HG03196 (cell line): ENCODE results near the gene LDB3.
A peak's percentile ranks its signal among the peaks of the same experiment; 100 is the strongest.
"Not testable (repeated sequence)": the region's sequence is repeated elsewhere in the genome, so short reads cannot be mapped to it uniquely, and the experiment has no call there.

Experiments
- ATAC-seq: cut with Tn5 transposase; IDR thresholded peaks from one replicate; pipeline ENCODE4 v1.9.1; 2021; ENCODE audit not compliant: unreplicated experiment

LDB3 gene

GRCh38 chr10:86726677-86726999 is 58.3 kb downstream of the LDB3 start:
- ATAC-seq: no peak

- ATAC-seq: no peak
Observed at GRCh38 chr10:86727470-86727869, 59.2 kb downstream of the LDB3 start.

GRCh38 chr10:86728056-86728455 is 59.7 kb downstream of the LDB3 start:
- no peak for ATAC-seq

- ATAC-seq: no peak
Observed at GRCh38 chr10:86729677-86730076, 61.4 kb downstream of the LDB3 start.

GRCh38 chr10:86730227-86730626 is 61.9 kb downstream of the LDB3 start:
- no peak for ATAC-seq

GRCh38 chr10:86732771-86733170 is 64.5 kb downstream of the LDB3 start:
- ATAC-seq: no peak

- ATAC-seq: no peak
Observed at GRCh38 chr10:86733260-86733671, 65.0 kb downstream of the LDB3 start.

- ATAC-seq: no peak
Observed at GRCh38 chr10:86734207-86734988, 66.1 kb downstream of the LDB3 start.

GRCh38 chr10:86735278-86735677 is 67.0 kb downstream of the LDB3 start:
- not testable (repeated sequence) for ATAC-seq

GRCh38 chr10:86742230-86742629 is 73.9 kb downstream of the LDB3 start:
- ATAC-seq: no peak

GRCh38 chr10:86744067-86744725 is 75.9 kb downstream of the LDB3 start:
- ATAC-seq: no peak

GRCh38 chr10:86747796-86748581 is 79.7 kb downstream of the LDB3 start:
- no peak for ATAC-seq

GRCh38 chr10:86749854-86750253 is 81.5 kb downstream of the LDB3 start:
- ATAC-seq: no peak

- no peak for ATAC-seq
Observed at GRCh38 chr10:86751477-86751876, 83.2 kb downstream of the LDB3 start.

GRCh38 chr10:86752311-86752710 is 84.0 kb downstream of the LDB3 start:
- no peak for ATAC-seq

- no peak for ATAC-seq
Observed at GRCh38 chr10:86753051-86753450, 84.7 kb downstream of the LDB3 start.

- no peak for ATAC-seq
Observed at GRCh38 chr10:86753638-86754434, 85.5 kb downstream of the LDB3 start.

- peak; percentile 3 for ATAC-seq
Observed at GRCh38 chr10:86755454-86755739, 87.1 kb downstream of the LDB3 start.

GRCh38 chr10:86755740-86756510 is 87.6 kb downstream of the LDB3 start:
- ATAC-seq: peak; percentile 82

GRCh38 chr10:86756511-86757112 is 88.3 kb downstream of the LDB3 start, which contains the start of gene BMPR1A:
Gene BMPR1A, plus strand, starts transcription at chr10:86756619. Its CDS starts 119,400 bp downstream, at chr10:86876019.
- ATAC-seq: peak; percentile 32
